Measurements from ENCODE around the gene SLC4A3. TPM values are rescaled to one million over a fixed set of nuclear protein-coding genes. Genes with fewer than 3 reads are reported as not detected.

The SLC4A3 gene
- total RNA-seq, 1 donor from 2014 or later: 24.4 TPM

GRCh38 chr2:219624565-219624964 lies 2.9 kb upstream of the SLC4A3 start:
- H3K4me1 Mint-ChIP-seq (ENCODE audit: low read depth, unreplicated experiment): peaks cover 4% of the 10 kb centered on the region

GRCh38 chr2:219625179-219625578 lies 2.3 kb upstream of the SLC4A3 start:
- H3K27ac Mint-ChIP-seq (ENCODE audit: unreplicated experiment): no peak overlapping the region
- no peaks in the 10 kb centered on the region for H3K36me3 Mint-ChIP-seq (ENCODE audit: unreplicated experiment)
- no peaks in the 10 kb centered on the region for H3K9me3 Mint-ChIP-seq (ENCODE audit: unreplicated experiment)
- peaks cover 4% of the 10 kb centered on the region for H3K4me1 Mint-ChIP-seq (ENCODE audit: low read depth, unreplicated experiment)
- no peak overlapping the region for H3K4me3 Mint-ChIP-seq (ENCODE audit: unreplicated experiment)
- H3K27me3 Mint-ChIP-seq (ENCODE audit: unreplicated experiment): peaks cover 10% of the 10 kb centered on the region
- no peak for TF ChIP-seq CTCF (IDR thresholded peaks at IDR 0.05; ENCODE audit: partially characterized antibody, unreplicated experiment)
- no peak for DNase-seq

More at GRCh38 chr2:219624565-219624964, 2.9 kb upstream of the SLC4A3 start:
- H3K27me3 Mint-ChIP-seq (ENCODE audit: unreplicated experiment): peaks cover 10% of the 10 kb centered on the region
- no peaks in the 10 kb centered on the region for H3K36me3 Mint-ChIP-seq (ENCODE audit: unreplicated experiment)
- no peak for TF ChIP-seq CTCF (IDR thresholded peaks at IDR 0.05; ENCODE audit: partially characterized antibody, unreplicated experiment)
- DNase-seq: no peak
- no peak overlapping the region for H3K27ac Mint-ChIP-seq (ENCODE audit: unreplicated experiment)
- H3K4me3 Mint-ChIP-seq (ENCODE audit: unreplicated experiment): no peak overlapping the region
- H3K9me3 Mint-ChIP-seq (ENCODE audit: unreplicated experiment): no peaks in the 10 kb centered on the region

GRCh38 chr2:219626540-219626939 lies 890 bp upstream of the SLC4A3 start:
- Mint-ChIP-seq H3K27ac (ENCODE audit: unreplicated experiment) (no peak overlapping the region), H3K27me3 (ENCODE audit: unreplicated experiment) (peaks cover 15% of the 10 kb centered on the region), H3K36me3 (ENCODE audit: unreplicated experiment) (no peaks in the 10 kb centered on the region), H3K9me3 (ENCODE audit: unreplicated experiment) (no peaks in the 10 kb centered on the region), H3K4me3 (ENCODE audit: unreplicated experiment) (peak overlapping the region; percentile 79), H3K4me1 (ENCODE audit: low read depth, unreplicated experiment) (peaks cover 4% of the 10 kb centered on the region)
- TF ChIP-seq CTCF (IDR thresholded peaks at IDR 0.05; ENCODE audit: partially characterized antibody, unreplicated experiment): no peak
- no peak for DNase-seq

- Mint-ChIP-seq H3K9me3 (ENCODE audit: unreplicated experiment) (no peaks in the 10 kb centered on the region), H3K27ac (ENCODE audit: unreplicated experiment) (no peak overlapping the region), H3K27me3 (ENCODE audit: unreplicated experiment) (peaks cover 14% of the 10 kb centered on the region), H3K4me3 (ENCODE audit: unreplicated experiment) (peak overlapping the region; percentile 42), H3K4me1 (ENCODE audit: low read depth, unreplicated experiment) (peaks cover 4% of the 10 kb centered on the region), H3K36me3 (ENCODE audit: unreplicated experiment) (no peaks in the 10 kb centered on the region)
- no peak for TF ChIP-seq CTCF (IDR thresholded peaks at IDR 0.05; ENCODE audit: partially characterized antibody, unreplicated experiment)
- DNase-seq: no peak
Observed at GRCh38 chr2:219628235-219628985, 980 bp downstream of the SLC4A3 start.

Data from glutamatergic neuron (in vitro differentiated cells).